ENCODE results near the gene AHSG. TPM values are rescaled to one million over a fixed set of nuclear protein-coding genes. Genes with fewer than 3 reads are reported as not detected.
"Not testable (repeated sequence)": the region's sequence is repeated elsewhere in the genome, so short reads cannot be mapped to it uniquely, and the experiment has no call there.

Gene AHSG, protein sequence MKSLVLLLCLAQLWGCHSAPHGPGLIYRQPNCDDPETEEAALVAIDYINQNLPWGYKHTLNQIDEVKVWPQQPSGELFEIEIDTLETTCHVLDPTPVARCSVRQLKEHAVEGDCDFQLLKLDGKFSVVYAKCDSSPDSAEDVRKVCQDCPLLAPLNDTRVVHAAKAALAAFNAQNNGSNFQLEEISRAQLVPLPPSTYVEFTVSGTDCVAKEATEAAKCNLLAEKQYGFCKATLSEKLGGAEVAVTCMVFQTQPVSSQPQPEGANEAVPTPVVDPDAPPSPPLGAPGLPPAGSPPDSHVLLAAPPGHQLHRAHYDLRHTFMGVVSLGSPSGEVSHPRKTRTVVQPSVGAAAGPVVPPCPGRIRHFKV
- total RNA-seq (2014; rRNA removed; shearing (Covaris generic)): not detected in 2 replicates

DNA sequence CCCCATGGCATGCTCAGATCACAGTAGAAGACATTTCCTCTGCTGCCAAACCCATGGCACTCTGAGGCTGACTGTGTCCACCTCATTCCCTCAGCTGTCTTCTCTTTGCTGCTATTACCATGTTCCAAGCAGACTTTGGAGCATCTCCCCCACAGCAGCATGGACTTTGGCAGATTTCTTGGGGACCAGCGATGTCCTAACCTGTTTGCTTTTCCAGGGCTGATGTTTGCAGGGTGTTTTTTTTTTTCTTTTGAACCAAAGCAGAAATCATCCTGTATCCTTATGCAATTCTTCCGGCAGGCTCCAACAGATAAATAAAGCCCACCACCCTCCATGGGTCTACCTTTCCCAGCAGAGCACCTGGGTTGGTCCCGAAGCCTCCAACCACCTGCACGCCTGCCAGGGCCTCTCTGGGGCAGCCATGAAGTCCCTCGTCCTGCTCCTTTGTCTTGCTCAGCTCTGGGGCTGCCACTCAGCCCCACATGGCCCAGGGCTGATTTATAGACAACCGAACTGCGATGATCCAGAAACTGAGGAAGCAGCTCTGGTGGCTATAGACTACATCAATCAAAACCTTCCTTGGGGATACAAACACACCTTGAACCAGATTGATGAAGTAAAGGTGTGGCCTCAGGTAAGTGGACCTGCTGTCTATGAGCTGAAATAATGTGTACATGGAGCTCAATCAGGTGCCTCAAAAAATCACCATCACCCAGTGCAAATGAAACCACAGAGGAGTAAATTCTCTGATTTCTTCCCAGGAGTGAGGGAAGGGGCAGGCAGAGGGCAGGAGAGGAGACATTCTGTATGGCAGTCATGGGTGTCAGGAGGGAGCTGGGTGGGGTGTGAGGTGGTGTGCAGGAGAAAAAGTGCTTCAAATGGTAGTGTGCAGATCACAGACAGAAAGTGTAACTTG is at the start of gene AHSG:
Gene AHSG (plus strand): TSS at position 340 of the 916 bp plus-strand sequence. CDS start 82 bp downstream, at position 422.
- DNase-seq (ENCODE audit: low spot score): no peak

DNA sequence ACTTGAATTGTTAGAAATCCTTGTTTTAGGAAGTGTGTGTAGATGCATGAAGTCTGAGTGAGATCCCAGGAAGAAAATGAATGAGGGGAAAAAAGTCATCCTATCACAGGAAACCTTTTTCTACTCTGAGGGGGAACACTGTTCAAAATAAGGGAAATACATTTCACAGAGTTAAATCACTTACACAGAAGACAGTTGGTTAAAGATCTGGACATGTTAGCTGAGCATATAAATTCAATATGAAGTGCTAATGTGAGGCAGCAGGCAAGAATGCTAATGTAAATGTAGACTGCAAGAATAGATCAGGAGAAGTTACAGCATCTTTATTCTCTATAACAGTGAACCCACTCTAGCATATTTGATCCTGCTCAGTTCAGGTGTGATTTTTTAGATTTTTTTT is 48.3 kb upstream of the AHSG start:
- DNase-seq (ENCODE audit: low spot score): no peak

DNA sequence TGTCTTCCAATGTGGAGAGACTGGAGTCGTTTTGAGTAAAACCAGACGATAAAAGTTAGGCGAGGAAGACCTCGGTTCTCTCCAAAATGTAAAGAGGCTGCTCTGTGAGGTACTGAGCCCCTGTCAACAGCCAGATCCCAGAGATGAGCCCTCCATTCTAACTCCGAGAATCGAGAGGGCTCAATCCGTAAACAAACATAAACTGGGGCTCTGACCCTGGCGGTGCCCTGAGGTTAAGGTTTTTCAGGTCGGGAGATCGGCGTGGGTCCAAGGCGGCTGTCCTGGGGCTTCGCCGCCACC is 46.1 kb upstream of the AHSG start:
- DNase-seq (ENCODE audit: low spot score): peak; percentile 4

DNA sequence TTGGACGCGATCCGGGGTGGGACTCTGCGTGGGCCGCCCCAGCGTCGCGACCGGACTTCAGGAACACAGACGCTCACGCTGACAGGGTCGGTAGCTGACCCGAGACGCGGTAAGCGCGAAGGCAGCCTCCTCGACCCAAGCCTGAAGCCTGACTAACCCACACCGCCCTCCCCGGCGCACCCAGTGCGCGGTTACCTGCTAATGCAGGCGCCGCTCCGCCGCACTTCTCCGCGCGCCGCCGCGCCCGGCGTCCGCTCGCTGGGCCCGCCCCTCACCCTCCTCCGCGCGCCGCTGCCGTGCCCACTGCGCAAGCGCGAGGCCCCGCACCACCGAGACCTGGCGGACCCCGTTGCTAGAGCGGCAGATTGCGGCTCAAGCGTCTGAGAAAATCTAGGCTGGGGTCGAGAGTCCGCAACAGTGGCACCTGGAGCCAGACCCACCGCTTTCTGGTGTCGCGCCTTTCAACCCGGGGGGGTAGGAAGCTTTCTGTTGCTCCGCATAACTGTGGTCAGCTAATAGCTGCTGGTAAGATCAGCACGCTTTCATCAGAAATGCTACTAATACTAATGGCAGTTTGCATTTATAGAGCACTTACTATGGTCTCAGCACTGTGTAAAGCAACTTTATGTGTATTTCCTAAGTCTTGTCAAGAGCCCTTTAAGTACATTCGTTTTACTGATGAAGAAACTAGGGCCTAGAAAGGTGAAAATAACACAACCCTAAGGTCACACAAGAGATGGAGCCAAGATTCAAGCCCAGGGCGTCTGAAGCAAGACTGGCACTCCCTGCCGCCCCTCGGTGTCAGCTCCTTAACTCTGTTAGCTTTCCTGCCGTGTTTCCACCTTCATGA is 45.6 kb upstream of the AHSG start, which contains the start of gene TBCCD1:
Gene TBCCD1 (minus strand): TSS at position 268 of the 850 bp plus-strand sequence. CDS start 3,010 bp downstream, outside the sequence.
- peak; percentile 73 for DNase-seq (ENCODE audit: low spot score)

DNA sequence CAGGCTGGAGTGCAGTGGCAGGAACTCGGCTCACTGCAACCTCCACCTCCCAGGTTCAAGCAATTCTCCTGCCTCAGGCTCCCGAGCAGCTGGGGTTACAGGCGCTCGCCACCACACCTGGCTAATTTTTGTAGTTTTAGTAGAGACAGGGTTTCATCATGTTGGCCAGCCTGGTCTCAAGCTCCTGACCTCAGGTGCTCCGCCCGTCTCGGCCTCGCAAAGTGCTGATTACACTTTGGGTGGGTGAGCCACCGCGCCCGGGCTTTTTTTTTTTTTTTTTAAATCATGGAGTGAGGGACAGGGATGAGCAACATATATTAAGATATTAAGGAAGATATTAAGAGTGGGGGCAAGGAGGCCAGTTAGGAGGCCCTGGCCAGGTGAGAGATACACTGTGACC is 43.5 kb upstream of the AHSG start:
- not testable (repeated sequence) for DNase-seq (ENCODE audit: low spot score)

DNA sequence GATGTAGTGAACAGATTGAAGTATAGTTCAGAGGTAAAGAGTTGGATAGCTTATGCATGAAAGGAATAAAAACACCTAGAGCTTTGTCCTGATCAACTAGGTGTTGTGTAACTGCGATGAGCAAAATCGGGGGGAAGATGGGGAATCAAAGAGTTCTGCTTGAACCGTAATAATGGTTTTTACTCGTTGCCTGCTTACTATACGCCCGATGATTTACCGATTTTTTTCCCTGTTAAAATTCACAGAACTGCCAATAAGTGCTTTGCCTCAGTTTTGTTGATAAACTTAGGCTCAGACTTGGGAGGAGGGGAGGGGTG is 43.1 kb upstream of the AHSG start:
- DNase-seq (ENCODE audit: low spot score): no peak

DNA sequence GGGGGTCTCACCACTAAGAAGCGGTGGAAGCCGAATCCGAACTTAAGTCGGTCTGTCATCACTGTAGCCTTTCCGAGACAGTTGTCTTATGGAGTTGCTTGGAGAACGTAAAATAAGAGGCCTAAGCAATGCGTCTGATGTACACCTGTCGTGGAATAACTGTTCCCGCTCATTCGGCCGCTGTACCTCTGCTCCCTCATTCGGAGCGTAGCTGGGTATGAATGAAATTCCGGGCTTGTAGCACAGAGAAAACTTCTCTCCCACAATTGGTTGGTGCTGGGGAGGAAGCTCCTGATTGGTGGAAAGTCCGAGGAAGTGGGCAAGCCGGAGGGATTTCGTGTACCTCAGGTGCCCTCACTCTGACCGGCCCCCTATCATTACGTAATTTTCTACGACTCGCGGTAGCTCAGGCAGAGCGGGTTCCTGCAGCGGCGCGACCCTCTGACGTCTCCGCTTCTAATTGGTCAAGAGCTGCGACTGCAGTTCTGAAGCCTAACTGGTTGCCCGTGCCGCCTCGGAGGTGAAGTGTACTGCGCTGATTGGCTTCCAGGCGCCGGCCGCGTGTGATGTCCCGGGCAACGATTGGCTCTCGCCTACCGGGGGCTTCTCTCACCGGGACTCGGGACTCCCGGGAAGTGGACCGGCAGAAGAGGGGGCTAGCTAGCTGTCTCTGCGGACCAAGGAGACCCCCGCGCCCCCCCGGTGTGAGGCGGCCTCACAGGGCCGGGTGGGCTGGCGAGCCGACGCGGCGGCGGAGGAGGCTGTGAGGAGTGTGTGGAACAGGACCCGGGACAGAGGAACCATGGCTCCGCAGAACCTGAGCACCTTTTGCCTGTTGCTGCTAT is 42.5 kb upstream of the AHSG start, which contains the start of gene DNAJB11:
Gene DNAJB11 (plus strand): TSS at position 625 of the 845 bp plus-strand sequence. CDS start 178 bp downstream, at position 803.
- DNase-seq (ENCODE audit: low spot score): peak; percentile 100

DNA sequence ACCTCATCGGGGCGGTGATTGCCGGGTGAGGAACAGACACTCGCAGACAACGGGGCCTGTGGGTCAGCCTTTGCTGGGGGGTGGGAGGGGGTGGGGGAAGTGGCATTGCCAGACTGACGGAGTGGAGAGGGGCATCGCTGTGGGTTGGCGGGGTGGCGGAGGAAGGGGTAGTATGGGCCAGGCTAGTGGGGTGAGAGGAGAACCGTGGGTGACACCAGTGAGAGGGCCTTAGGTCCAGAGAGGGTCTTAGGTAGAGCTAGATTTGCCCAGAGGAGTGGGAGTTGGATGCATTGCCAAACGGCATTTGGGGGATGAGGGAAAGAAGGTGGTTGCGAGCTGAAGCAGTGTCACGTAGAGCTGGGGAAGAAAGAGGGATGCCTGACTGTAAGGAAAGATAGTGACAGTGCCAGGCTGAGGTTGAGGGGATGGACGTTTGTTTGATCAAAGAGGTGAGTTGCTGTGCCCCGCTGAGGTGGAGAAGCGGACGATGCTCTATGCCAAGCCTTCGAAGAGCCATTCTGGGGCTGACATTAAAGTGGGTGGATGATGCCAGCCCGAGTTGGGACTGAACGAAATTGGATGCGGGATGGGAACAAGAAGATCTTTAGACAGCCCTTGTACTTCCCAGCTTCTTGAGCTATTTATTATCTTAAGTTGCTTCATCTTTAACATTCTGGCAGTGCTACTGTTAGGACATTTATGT is 41.8 kb upstream of the AHSG start:
- DNase-seq (ENCODE audit: low spot score): no peak

DNA sequence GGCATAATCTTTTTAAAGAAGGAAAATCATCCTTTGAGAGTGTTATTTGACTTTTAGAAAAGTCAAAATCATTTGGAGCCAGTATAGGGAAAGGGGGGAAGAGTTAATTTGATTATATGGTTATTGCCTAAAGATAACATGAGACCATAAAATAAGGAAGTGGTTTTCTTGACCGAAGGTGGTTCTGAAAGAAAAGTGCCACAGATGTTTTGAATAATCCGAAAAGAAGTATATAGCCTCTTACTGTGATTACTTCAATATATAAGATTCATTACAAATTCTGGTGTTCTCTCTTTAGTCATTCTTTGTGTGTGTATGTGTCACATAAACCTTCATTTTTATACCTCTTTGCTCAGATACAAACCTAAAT is 41.2 kb upstream of the AHSG start:
- DNase-seq (ENCODE audit: low spot score): no peak

DNA sequence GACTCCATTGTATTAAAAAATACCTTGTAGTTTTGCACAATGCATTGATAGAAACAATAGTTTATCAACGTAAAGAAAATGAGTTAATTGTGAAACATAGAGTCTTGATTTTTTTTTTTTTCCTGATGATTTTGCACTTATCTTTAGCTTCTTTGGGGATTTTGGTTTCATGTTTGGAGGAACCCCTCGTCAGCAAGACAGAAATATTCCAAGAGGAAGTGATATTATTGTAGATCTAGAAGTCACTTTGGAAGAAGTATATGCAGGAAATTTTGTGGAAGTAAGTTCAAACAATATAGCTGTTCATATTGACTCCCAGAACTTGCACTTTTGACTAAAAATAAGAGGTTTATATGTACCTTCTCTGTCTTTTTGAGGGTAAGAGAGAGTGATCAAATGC is 35.3 kb upstream of the AHSG start:
- DNase-seq (ENCODE audit: low spot score): no peak

DNA sequence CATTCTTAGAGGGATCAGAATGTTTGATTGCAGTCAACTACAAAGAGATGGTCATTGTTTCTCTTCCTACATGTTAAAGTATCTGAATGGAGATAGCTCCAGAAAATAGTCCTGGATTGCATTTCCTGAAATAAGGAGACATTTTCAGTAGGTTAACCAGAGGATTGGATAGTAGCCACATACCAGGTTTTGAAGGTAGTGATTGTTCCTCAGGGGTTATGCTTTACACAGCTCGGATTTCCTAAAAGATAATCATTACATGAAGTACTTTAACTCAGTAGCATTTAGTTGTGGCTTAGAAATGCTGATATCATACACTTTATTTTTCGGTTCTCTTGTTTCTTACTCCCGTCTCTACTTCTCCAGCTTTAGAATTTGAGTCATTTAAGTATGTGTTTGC is 32.1 kb upstream of the AHSG start:
- DNase-seq (ENCODE audit: low spot score): no peak

DNA sequence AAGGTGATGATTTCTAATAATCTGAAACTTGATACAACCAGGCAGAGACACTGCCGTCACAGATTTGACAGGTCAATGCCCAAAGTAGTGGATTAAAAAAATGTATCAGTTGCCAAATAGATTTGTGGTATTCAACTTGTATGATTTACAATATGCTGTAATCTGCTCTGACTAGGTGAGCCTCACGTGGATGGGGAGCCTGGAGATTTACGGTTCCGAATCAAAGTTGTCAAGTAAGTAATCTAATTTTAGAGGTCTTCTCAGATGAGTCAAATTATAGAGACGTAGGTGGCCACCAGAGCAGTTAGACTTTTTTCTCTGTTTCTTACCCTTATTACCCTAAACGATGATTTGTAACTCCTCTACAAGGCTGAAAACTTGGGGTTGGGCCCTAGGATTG is 30.3 kb upstream of the AHSG start:
- no peak for DNase-seq (ENCODE audit: low spot score)

DNA sequence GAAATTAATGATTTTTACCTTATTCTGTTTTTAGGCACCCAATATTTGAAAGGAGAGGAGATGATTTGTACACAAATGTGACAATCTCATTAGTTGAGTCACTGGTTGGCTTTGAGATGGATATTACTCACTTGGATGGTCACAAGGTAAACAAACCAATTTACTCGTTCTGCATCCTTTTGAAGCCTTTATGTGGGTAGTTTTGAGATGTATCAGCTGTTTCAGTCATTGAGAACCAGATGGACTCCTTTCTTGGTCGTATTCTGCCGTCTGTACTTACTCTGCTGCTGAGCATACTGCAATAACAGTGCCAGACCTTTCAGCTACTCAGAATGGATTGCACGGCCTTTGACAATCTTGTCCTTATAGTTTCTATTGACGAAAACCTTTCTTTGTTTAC is 29.0 kb upstream of the AHSG start:
- DNase-seq (ENCODE audit: low spot score): no peak

DNA sequence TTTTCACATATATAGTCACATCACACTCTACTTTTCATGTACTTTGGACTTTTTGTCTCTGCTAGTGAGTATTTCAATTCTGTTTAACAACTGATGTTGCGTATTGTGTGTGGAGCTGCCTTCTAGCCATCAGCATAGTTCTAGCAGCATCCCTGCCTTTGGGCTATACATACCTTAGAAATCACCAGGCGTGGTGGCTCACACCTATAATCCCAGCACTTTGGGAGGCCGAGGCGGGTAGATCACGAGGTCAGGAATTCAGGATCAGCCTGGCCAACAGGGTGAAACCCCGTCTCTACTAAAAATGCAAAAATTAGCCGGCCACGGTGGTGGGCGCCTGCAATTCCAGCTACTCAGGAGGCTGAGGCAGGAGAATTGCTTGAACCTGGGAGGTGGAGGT is 26.6 kb upstream of the AHSG start:
- DNase-seq (ENCODE audit: low spot score): not testable (repeated sequence)

DNA sequence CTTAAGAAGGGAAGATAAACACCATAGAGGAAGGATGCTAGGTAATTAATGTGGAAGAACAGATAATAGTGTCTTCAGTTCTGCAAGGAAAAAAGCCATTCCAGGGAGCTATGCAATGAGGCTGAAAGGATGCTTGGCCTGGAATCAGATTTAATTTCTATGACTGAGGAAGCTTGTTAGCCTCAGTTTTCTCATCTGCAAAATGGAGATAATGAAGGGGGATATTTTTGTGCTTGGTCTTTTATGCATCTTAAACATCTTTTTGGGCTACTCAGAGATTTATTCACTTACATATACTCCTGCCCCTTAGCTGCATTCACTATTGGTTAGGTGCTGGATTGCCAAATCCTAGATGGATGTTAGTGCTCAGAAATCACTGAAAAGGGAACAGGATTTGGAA is 25.7 kb upstream of the AHSG start:
- DNase-seq (ENCODE audit: low spot score): no peak

DNA sequence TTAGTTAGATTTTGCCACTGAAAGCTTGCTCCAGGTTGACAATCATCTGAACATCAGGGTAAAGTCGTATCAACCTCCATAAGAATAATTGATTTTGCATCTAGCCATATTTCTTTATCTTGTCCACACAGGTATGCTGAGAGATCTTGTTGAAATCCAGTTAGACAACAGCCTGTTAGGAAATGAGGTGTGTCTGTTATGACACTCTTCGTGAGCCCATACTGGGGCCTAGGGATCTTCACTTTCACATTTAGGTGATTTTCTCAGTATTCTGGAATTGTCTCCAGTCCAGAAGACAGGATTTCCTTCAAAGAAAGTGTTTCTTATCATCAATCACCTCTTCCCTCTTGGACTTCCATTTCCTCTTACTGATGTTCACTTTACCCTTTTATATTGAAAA is 24.2 kb upstream of the AHSG start:
- DNase-seq (ENCODE audit: low spot score): no peak

DNA sequence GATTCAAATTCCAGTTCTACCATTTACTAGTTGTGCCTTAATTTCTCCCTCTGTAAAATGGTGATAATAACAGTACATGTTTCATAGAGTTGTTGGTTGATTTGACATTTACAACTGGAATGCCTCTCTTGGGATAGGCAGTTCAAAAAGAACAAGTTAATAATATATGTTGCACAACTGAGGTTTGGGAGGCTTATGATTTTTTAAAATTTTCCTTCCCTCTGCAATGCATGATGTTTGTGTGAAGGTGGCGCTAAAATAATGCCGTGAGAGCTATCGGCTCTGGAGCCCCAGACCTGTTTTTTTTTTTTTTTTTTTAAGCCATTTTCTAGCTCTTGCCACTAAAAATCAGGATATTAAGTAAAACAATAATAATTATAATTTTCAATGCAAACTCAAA is 23.7 kb upstream of the AHSG start:
- DNase-seq (ENCODE audit: low spot score): no peak

DNA sequence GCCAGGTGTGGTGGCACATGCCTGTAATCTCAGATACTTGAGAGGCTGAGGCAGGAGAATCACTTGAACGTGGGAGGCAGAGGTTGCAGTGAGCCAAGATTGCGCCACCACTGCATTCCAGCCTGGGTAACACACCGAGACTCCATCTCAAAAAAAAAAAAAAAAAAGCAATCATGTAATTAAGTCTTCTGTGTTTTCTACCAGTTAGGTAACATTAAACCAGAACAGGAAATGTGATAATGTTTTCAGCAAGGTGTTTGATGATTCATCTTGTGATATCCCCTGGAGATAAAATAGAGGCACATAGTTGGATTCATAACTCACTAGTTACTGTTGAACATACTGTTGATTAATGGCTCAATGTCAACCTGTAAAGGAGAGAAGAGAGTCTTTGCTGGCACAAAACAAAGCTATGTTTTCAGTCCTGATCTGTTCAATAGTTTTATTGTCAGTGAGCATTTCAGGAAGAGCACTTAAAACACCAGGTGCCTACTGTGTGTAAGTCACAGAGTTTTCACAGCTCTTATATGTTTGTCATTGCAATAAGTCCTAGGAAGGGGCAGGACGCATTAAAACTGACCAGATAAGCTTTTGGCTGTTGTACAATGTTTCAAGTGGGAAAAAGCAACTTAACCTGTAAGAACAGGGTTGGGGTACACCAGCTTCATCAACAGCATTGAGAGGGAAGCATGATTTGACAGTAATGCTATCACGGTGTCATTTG is 22.8 kb upstream of the AHSG start:
- peak; percentile 57 for DNase-seq (ENCODE audit: low spot score)

DNA sequence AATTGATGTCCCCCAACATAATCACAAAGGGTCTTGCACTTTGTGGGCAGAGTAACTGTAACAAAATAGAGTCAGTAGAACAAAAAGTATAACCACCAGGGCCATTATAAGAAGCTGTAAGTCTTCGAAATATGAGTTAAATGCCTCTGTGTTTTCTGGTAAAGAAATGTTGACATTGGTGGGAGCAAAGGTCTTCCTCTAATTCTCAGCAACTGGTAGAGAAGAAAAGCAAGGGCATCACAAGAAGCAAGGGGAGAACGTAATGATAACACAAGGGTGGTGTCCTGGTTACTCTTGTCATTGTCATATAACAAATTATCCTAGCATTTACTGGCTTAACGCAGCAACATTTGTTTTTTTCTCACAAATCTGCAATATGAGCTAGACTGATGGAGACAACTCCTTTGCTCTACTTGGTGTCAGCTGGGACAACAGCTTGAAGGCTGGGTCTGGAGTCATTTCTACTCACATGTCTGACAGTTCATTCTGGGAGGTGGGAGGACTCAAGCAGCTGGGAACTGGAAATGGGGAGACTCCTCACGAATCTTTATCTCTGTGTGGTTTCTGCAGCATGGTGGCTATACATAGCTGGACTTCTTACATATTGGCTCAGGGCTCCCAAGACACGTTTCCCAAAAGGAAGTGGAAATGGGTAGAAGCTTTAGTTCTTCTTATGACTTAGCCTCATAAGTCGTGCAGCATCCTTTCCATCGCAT is 22.1 kb upstream of the AHSG start:
- DNase-seq (ENCODE audit: low spot score): no peak

Data from A172 (cell line).